ENCODE data around the gene KLF15.

The KLF15 gene

GRCh38 chr3:126304704-126305103 lies 52.5 kb downstream of the KLF15 start:
- Mint-ChIP-seq H3K4me1 (ENCODE audit: low read depth in 2 of 2) (no peaks in the 10 kb centered on the region), H3K4me3 (no peak overlapping the region), H3K27ac (no peak overlapping the region), H3K27me3 (peaks cover 45 to 50% of the 10 kb centered on the region in 2 donors), H3K9me3 (peaks cover 3 to 18% of the 10 kb centered on the region in 2 donors), H3K36me3 (ENCODE audit: insufficient read depth) (peaks cover 3% of the 10 kb centered on the region)
- DNase-seq (no peak), ATAC-seq (replicated peaks) (no peak)

DNA sequence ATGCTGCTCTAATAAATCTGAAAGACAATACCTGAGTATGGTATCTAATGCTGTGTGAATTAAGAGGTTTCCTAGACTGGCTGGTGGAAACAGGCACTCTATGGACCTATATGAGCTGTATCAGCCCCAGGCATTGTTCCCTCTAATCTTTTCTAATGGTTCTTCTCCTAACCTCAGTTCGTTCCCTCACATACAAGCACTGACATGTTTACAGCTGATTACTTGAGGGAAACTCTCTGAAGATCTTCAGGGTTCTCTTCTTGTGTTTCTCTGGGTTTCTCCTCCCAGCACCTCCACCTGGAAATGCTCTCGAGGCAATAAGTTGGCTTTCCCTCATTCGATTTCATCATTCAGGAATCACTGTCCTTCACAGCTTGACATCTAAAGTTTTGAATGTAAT lies 52.9 kb downstream of the KLF15 start:
- Mint-ChIP-seq H3K4me1 (ENCODE audit: low read depth in 2 of 2) (no peaks in the 10 kb centered on the region), H3K27ac (no peak overlapping the region), H3K4me3 (no peak overlapping the region), H3K27me3 (peaks cover 43 to 46% of the 10 kb centered on the region in 2 donors), H3K9me3 (peaks cover 3 to 18% of the 10 kb centered on the region in 2 donors), H3K36me3 (ENCODE audit: insufficient read depth) (peaks cover 3% of the 10 kb centered on the region)
- DNase-seq (no peak), ATAC-seq (replicated peaks) (no peak)

GRCh38 chr3:126303272-126303671 lies 53.9 kb downstream of the KLF15 start:
- H3K27ac Mint-ChIP-seq = no peak overlapping the region
- ATAC-seq (replicated peaks) = no peak
- H3K9me3 Mint-ChIP-seq = peaks cover 3 to 18% of the 10 kb centered on the region in 2 donors
- H3K27me3 Mint-ChIP-seq = peaks cover 34 to 45% of the 10 kb centered on the region in 2 donors
- peaks cover 3% of the 10 kb centered on the region for H3K36me3 Mint-ChIP-seq (ENCODE audit: insufficient read depth)
- H3K4me1 Mint-ChIP-seq (ENCODE audit: low read depth in 2 of 2) = no peaks in the 10 kb centered on the region
- no peak for DNase-seq
- H3K4me3 Mint-ChIP-seq = no peak overlapping the region

GRCh38 chr3:126300761-126301481 lies 56.3 kb downstream of the KLF15 start:
- Mint-ChIP-seq H3K9me3 (peaks cover 3 to 18% of the 10 kb centered on the region in 2 donors), H3K36me3 (ENCODE audit: insufficient read depth) (peaks cover 3% of the 10 kb centered on the region), H3K4me3 (no peak overlapping the region), H3K4me1 (ENCODE audit: low read depth in 2 of 2) (no peaks in the 10 kb centered on the region), H3K27me3 (peaks cover 20 to 29% of the 10 kb centered on the region in 2 donors), H3K27ac (no peak overlapping the region)
- DNase-seq = no peak
- no peak for ATAC-seq (replicated peaks)

GRCh38 chr3:126300001-126300760 lies 57.0 kb downstream of the KLF15 start:
- Mint-ChIP-seq H3K4me3 (no peak overlapping the region), H3K4me1 (ENCODE audit: low read depth in 2 of 2) (no peaks in the 10 kb centered on the region), H3K36me3 (ENCODE audit: insufficient read depth) (peaks cover 3% of the 10 kb centered on the region), H3K27me3 (peaks cover 20 to 21% of the 10 kb centered on the region in 2 donors), H3K27ac (no peak overlapping the region), H3K9me3 (peaks cover 3 to 18% of the 10 kb centered on the region in 2 donors)
- no peak for ATAC-seq (replicated peaks)
- DNase-seq = no peak

- peaks cover 20 to 42% of the 10 kb centered on the region in 2 donors for H3K27me3 Mint-ChIP-seq
- ATAC-seq (replicated peaks) = no peak
- no peak overlapping the region for H3K4me3 Mint-ChIP-seq
- H3K4me1 Mint-ChIP-seq (ENCODE audit: low read depth in 2 of 2) = no peaks in the 10 kb centered on the region
- H3K36me3 Mint-ChIP-seq (ENCODE audit: insufficient read depth) = no peaks in the 10 kb centered on the region
- no peak for DNase-seq
- no peak overlapping the region for H3K27ac Mint-ChIP-seq
- no peaks in the 10 kb centered on the region for H3K9me3 Mint-ChIP-seq
Measured at GRCh38 chr3:126295407-126295939, 61.7 kb downstream of the KLF15 start.

- no peaks in the 10 kb centered on the region for H3K9me3 Mint-ChIP-seq
- no peak for ATAC-seq (replicated peaks)
- H3K4me1 Mint-ChIP-seq (ENCODE audit: low read depth in 2 of 2) = no peaks in the 10 kb centered on the region
- no peak overlapping the region for H3K27ac Mint-ChIP-seq
- H3K4me3 Mint-ChIP-seq = no peak overlapping the region
- no peak for DNase-seq
- H3K27me3 Mint-ChIP-seq = peaks cover 22 to 49% of the 10 kb centered on the region in 2 donors
- no peaks in the 10 kb centered on the region for H3K36me3 Mint-ChIP-seq (ENCODE audit: insufficient read depth)
Measured at GRCh38 chr3:126294211-126294808, 62.9 kb downstream of the KLF15 start.

DNA sequence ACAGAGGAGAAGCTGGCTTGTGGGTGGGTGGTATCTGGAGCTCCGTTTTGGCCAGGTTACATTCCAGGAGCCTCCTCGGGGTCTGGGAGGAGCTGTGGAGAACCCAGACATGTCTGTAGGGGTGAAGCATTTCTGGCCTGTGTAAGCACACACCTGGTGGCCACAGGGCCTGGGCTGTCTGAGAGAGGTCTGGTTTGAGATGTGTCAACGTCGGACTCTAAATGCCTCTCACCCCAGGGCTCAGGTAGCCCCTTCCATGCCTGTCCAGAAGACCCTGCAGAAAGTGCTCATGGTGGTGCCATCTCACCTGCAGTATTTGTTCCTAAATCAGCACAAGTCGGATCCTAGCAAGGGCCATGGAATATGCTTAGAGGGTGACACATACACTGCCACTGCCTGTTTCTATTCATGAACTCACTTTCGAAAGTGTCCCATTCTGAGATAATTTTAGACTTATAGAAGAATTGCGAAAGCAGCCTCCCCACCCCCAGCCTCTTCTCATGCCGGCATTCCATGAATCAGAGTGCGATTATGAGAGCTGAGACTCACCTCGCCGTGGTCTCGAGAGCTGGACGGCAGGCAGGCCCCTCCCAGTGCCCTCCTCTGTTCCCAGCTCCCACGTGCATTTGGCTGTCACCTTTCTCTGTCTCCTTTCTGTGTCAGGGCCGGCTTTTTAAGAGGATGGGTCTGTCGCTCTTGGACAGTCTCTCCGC lies 63.7 kb downstream of the KLF15 start:
- no peak for ATAC-seq (replicated peaks)
- H3K27ac Mint-ChIP-seq = no peak overlapping the region
- no peak for DNase-seq
- H3K27me3 Mint-ChIP-seq = peaks cover 22 to 44% of the 10 kb centered on the region in 2 donors
- no peaks in the 10 kb centered on the region for H3K36me3 Mint-ChIP-seq (ENCODE audit: insufficient read depth)
- no peaks in the 10 kb centered on the region for H3K9me3 Mint-ChIP-seq
- H3K4me3 Mint-ChIP-seq = no peak overlapping the region
- H3K4me1 Mint-ChIP-seq (ENCODE audit: low read depth in 2 of 2) = no peaks in the 10 kb centered on the region

Data from effector memory CD8-positive, alpha-beta T cell (primary cell).